WTC11 (cell line): ENCODE measurements around the gene REEP1. TPM values are rescaled to one million over a fixed set of nuclear protein-coding genes. Genes with fewer than 3 reads are reported as not detected.
A peak's percentile ranks its signal among the peaks of the same experiment; 100 is the strongest.

Source experiments
- ATAC-seq: fragments of 200-7000 bp; cut with Tn5 transposase; 2 replicates; pipeline ENCODE4 v1.10.0; 2021; ENCODE audit warnings: mild to moderate bottlenecking, moderate library complexity
- CTCF ChIA-PET: fragments of 300-600 bp; sonication (Branson Sonifier 250); formaldehyde crosslinking; loops from one replicate; lab custom pipeline; 2021; ENCODE audit warnings: antibody characterized with exemption; lab: Charles Lee
- POLR2A ChIA-PET: fragments of 350-600 bp; sonication (Branson Sonifier 250); formaldehyde crosslinking; loops from one replicate; lab custom pipeline; 2021; ENCODE audit warnings: antibody characterized with exemption; lab: Charles Lee
- DNase-seq: peaks from one replicate; pipeline ENCODE4 v3.0.0; 2021; ENCODE audit warnings: low spot score
- H3K27ac Mint-ChIP-seq: 2 replicates; pipeline ENCODE4 v1.8.0; 2021; ENCODE audit warnings: mixed read lengths
- H3K27me3 Mint-ChIP-seq: 2 replicates; pipeline ENCODE4 v1.8.0; 2021; ENCODE audit warnings: low read depth, mild to moderate bottlenecking, moderate library complexity, mixed read lengths
- H3K36me3 Mint-ChIP-seq: 2 replicates; pipeline ENCODE4 v1.8.0; 2021; ENCODE audit warnings: mixed read lengths
- H3K4me1 Mint-ChIP-seq: 2 replicates; pipeline ENCODE4 v1.8.0; 2022; ENCODE audit warnings: mixed read lengths
- H3K4me3 Mint-ChIP-seq: 2 replicates; pipeline ENCODE4 v1.8.0; 2021; ENCODE audit warnings: mild to moderate bottlenecking, moderate library complexity, mixed read lengths
- H3K9me3 Mint-ChIP-seq: 2 replicates; pipeline ENCODE4 v1.8.0; 2021; ENCODE audit warnings: mixed read lengths
- E2F1 ChIP-seq: sonication (generic); formaldehyde crosslinking; IDR thresholded peaks from 2 replicates; pipeline ENCODE4 v1.8.0; 2022; ENCODE audit warnings: mild to moderate bottlenecking, missing genetic modification reagents
- EMX1 ChIP-seq: fragments of 250-450 bp; sonication (Bioruptor Pico); IDR thresholded peaks from 2 replicates; pipeline ENCODE4 v1.8.0; 2021; ENCODE audit warnings: mild to moderate bottlenecking
- ERG ChIP-seq: fragments of 250-450 bp; sonication (Bioruptor Pico); IDR thresholded peaks from 2 replicates; pipeline ENCODE4 v1.8.0; 2021; ENCODE audit warnings: mild to moderate bottlenecking
- ESRRA ChIP-seq: sonication (generic); formaldehyde crosslinking; IDR thresholded peaks from 2 replicates; pipeline ENCODE4 v1.8.1; 2022; ENCODE audit warnings: mild to moderate bottlenecking, missing genetic modification reagents, borderline replicate concordance
- FOXK1 ChIP-seq: sonication (generic); formaldehyde crosslinking; IDR thresholded peaks from 2 replicates; pipeline ENCODE4 v1.8.0; 2022; ENCODE audit warnings: mild to moderate bottlenecking, moderate library complexity, missing genetic modification reagents
- GRHL2 ChIP-seq: fragments of 250-450 bp; sonication (Bioruptor Pico); IDR thresholded peaks from 2 replicates; pipeline ENCODE4 v1.8.0; 2022; ENCODE audit warnings: mild to moderate bottlenecking, moderate library complexity; ENCODE audit not compliant: insufficient replicate concordance, severe bottlenecking
- GTF2I ChIP-seq: fragments of 250-450 bp; sonication (Bioruptor Pico); conservative IDR thresholded peaks from 2 replicates; pipeline ENCODE4 v1.4.0; 2021; ENCODE audit warnings: mild to moderate bottlenecking
- HMGA2 ChIP-seq: fragments of 250-450 bp; sonication (Bioruptor Pico); IDR thresholded peaks from 2 replicates; pipeline ENCODE4 v1.4.0; 2021; ENCODE audit warnings: mild to moderate bottlenecking, moderate library complexity
- JUN ChIP-seq: sonication (generic); formaldehyde crosslinking; IDR thresholded peaks from 2 replicates; pipeline ENCODE4 v1.8.0; 2023; ENCODE audit warnings: mild to moderate bottlenecking, missing genetic modification reagents
- NFATC4 ChIP-seq: fragments of 250-450 bp; sonication (Bioruptor Pico); IDR thresholded peaks from 2 replicates; pipeline ENCODE4 v1.9.0; 2021; ENCODE audit warnings: mild to moderate bottlenecking
- NFE2L1 ChIP-seq: sonication (generic); formaldehyde crosslinking; IDR thresholded peaks from 2 replicates; pipeline ENCODE4 v1.8.1; 2023; ENCODE audit warnings: missing genetic modification reagents
- NFYB ChIP-seq: sonication (generic); formaldehyde crosslinking; conservative IDR thresholded peaks from 2 replicates; pipeline ENCODE4 v1.8.0; 2022; ENCODE audit warnings: low read depth, missing genetic modification reagents
- NR2C2 ChIP-seq: sonication (generic); formaldehyde crosslinking; IDR thresholded peaks from 2 replicates; pipeline ENCODE4 v1.8.0; 2022; ENCODE audit warnings: mild to moderate bottlenecking, missing genetic modification reagents
- PRRX2 ChIP-seq: fragments of 250-450 bp; sonication (Bioruptor Pico); IDR thresholded peaks from 2 replicates; pipeline ENCODE4 v1.8.0; 2021; ENCODE audit warnings: mild to moderate bottlenecking
- SOX15 ChIP-seq: fragments of 250-450 bp; sonication (Bioruptor Pico); IDR thresholded peaks from 2 replicates; pipeline ENCODE4 v1.9.0; 2021; ENCODE audit warnings: mild to moderate bottlenecking
- TP53 ChIP-seq: sonication (generic); formaldehyde crosslinking; IDR thresholded peaks from 2 replicates; pipeline ENCODE4 v1.8.1; 2023; ENCODE audit warnings: mild to moderate bottlenecking, missing genetic modification reagents
- USF2 ChIP-seq: sonication (generic); formaldehyde crosslinking; IDR thresholded peaks from 2 replicates; pipeline ENCODE4 v1.8.1; 2023; ENCODE audit warnings: mild to moderate bottlenecking, missing genetic modification reagents, moderate library complexity
- ZNF281 ChIP-seq: sonication (generic); formaldehyde crosslinking; IDR thresholded peaks from 2 replicates; pipeline ENCODE4 v1.8.0; 2023; ENCODE audit warnings: mild to moderate bottlenecking, missing genetic modification reagents
- ZNF317 ChIP-seq: sonication (generic); formaldehyde crosslinking; IDR thresholded peaks from 2 replicates; pipeline ENCODE4 v1.8.1; 2023; ENCODE audit warnings: low read depth, mild to moderate bottlenecking, moderate library complexity, missing genetic modification reagents, borderline replicate concordance
- total RNA-seq: library from RNA; stranded (reverse); gene quantifications from 3 replicates; pipeline ENCODE4 v1.2.3, GENCODE V29; 2021
- TF ChIP-seq, protein P1 (sequence below): sonication (generic); formaldehyde crosslinking; IDR thresholded peaks from 2 replicates; pipeline ENCODE4 v1.8.0; 2022; ENCODE audit warnings: missing genetic modification reagents
- TF ChIP-seq, protein P2 (sequence below): sonication (generic); formaldehyde crosslinking; IDR thresholded peaks from 2 replicates; pipeline ENCODE4 v1.8.1; 2022; ENCODE audit warnings: mild to moderate bottlenecking, missing genetic modification reagents, moderate library complexity, borderline replicate concordance

The REEP1 gene
- total RNA-seq, 1 experiment from 2014 or later = 1.9 TPM

DNA sequence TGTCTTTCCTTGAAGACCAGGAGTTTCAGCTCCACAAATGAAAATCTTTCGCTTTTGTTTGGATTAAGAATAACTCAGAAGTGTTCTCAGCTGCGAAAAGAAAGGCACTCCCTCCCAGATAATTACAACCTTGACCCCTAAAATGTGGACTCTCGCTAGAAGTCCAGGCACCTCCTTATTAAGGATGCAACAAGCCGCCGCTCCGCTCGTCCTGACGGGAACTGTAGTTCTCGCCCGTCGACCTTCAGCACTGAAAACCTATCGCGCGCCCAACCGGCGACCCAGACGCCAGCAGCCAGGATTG is 142.7 kb downstream of the REEP1 start:
- no peaks in the 10 kb centered on the region for H3K27me3 Mint-ChIP-seq
- H3K4me3 Mint-ChIP-seq = peak overlapping the region; percentile 90
- ChIA-PET POLR2A (interaction anchor here (1.3 to 1.5 kb wide), 3 partner anchors 18 to 246 kb away, joined by 3 to 6 read pairs (median 5); partner anchors contain the start of genes KDM3A, POLR1A and PTCD3), CTCF (interaction anchor here (0.6 kb wide), 1 partner anchor 132 kb away, joined by 3 read pairs; no protein-coding TSS in a partner anchor)
- ATAC-seq = no peak
- peak; percentile 95 for DNase-seq
- peak overlapping the region; percentile 98 for H3K27ac Mint-ChIP-seq
- H3K9me3 Mint-ChIP-seq = no peaks in the 10 kb centered on the region
- H3K36me3 Mint-ChIP-seq = peaks cover 8% of the 10 kb centered on the region; the same call in 1 of the 2 replicates
- peak; percentile 67; the same call in 1 of the 2 replicates for TF ChIP-seq NFYB
- no peak for TF ChIP-seq NFE2L1
- peaks cover 26% of the 10 kb centered on the region for H3K4me1 Mint-ChIP-seq

- no peaks in the 10 kb centered on the region for H3K9me3 Mint-ChIP-seq
- ATAC-seq = no peak
- peaks cover 8% of the 10 kb centered on the region; the same call in 1 of the 2 replicates for H3K36me3 Mint-ChIP-seq
- TF ChIP-seq GRHL2 (CRISPR knock-in tag) (no peak), TP53 (CRISPR knock-in tag) (no peak), PRRX2 (CRISPR knock-in tag) (no peak), EMX1 (CRISPR knock-in tag) (no peak), FOXK1 (no peak), JUN (CRISPR knock-in tag) (no peak), HMGA2 (CRISPR knock-in tag) (no peak), ERG (CRISPR knock-in tag) (no peak), E2F1 (no peak), SOX15 (CRISPR knock-in tag) (no peak), NFATC4 (CRISPR knock-in tag) (no peak), ZNF317 (CRISPR knock-in tag) (no peak), ZNF281 (CRISPR knock-in tag) (no peak), USF2 (CRISPR knock-in tag) (no peak), NR2C2 (CRISPR knock-in tag) (no peak), GTF2I (no peak), ESRRA (CRISPR knock-in tag) (no peak)
- TF ChIP-seq, protein P1, sequence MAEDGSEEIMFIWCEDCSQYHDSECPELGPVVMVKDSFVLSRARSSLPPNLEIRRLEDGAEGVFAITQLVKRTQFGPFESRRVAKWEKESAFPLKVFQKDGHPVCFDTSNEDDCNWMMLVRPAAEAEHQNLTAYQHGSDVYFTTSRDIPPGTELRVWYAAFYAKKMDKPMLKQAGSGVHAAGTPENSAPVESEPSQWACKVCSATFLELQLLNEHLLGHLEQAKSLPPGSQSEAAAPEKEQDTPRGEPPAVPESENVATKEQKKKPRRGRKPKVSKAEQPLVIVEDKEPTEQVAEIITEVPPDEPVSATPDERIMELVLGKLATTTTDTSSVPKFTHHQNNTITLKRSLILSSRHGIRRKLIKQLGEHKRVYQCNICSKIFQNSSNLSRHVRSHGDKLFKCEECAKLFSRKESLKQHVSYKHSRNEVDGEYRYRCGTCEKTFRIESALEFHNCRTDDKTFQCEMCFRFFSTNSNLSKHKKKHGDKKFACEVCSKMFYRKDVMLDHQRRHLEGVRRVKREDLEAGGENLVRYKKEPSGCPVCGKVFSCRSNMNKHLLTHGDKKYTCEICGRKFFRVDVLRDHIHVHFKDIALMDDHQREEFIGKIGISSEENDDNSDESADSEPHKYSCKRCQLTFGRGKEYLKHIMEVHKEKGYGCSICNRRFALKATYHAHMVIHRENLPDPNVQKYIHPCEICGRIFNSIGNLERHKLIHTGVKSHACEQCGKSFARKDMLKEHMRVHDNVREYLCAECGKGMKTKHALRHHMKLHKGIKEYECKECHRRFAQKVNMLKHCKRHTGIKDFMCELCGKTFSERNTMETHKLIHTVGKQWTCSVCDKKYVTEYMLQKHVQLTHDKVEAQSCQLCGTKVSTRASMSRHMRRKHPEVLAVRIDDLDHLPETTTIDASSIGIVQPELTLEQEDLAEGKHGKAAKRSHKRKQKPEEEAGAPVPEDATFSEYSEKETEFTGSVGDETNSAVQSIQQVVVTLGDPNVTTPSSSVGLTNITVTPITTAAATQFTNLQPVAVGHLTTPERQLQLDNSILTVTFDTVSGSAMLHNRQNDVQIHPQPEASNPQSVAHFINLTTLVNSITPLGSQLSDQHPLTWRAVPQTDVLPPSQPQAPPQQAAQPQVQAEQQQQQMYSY (CRISPR knock-in tag) = no peak
- TF ChIP-seq, protein P2, sequence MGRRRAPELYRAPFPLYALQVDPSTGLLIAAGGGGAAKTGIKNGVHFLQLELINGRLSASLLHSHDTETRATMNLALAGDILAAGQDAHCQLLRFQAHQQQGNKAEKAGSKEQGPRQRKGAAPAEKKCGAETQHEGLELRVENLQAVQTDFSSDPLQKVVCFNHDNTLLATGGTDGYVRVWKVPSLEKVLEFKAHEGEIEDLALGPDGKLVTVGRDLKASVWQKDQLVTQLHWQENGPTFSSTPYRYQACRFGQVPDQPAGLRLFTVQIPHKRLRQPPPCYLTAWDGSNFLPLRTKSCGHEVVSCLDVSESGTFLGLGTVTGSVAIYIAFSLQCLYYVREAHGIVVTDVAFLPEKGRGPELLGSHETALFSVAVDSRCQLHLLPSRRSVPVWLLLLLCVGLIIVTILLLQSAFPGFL (CRISPR knock-in tag) = no peak
- TF ChIP-seq, all 79 proteins: peak for 0
- ChIA-PET CTCF (interaction anchor here (0.6 to 1.1 kb wide), 2 partner anchors 27 to 131 kb away, joined by 3 to 4 read pairs; no protein-coding TSS in a partner anchor), POLR2A (no interaction called here)
- Mint-ChIP-seq H3K4me3 (peak overlapping the region; percentile 90), H3K27ac (peak overlapping the region; percentile 98; the same call in 1 of the 2 replicates), H3K4me1 (peaks cover 26% of the 10 kb centered on the region), H3K27me3 (no peaks in the 10 kb centered on the region)
- DNase-seq = no peak
These were observed 143.4 kb downstream of the REEP1 start for GRCh38 chr2:86193901-86194567.
